Fibroblast of villous mesenchyme (primary cell): ENCODE measurements around the gene ARHGAP12. TPM values are rescaled to one million over a fixed set of nuclear protein-coding genes. Genes with fewer than 3 reads are reported as not detected.

Experiments
- DNase-seq: peaks from one replicate; pipeline ENCODE4 v3.0.0-alpha.2; 2010; ENCODE audit warnings: low read depth
- H3K4me3 ChIP-seq: 2 replicates; pipeline ENCODE4 v1.5.1; 2011; ENCODE audit warnings: low read depth, mild to moderate bottlenecking, low read length
- CTCF ChIP-seq: IDR thresholded peaks from 2 replicates; pipeline ENCODE4 v1.5.1; 2012; ENCODE audit warnings: low read depth, mild to moderate bottlenecking, low read length; ENCODE audit not compliant: insufficient read depth
- total RNA-seq: library from RNA; depleted of rRNA; stranded (reverse); fragments of >200 nt; gene quantifications from 2 replicates; pipeline ENCODE4 v1.2.3, GENCODE V29; 2012

ARHGAP12 gene
- total RNA-seq, 1 donor, result 57.0 TPM

DNA sequence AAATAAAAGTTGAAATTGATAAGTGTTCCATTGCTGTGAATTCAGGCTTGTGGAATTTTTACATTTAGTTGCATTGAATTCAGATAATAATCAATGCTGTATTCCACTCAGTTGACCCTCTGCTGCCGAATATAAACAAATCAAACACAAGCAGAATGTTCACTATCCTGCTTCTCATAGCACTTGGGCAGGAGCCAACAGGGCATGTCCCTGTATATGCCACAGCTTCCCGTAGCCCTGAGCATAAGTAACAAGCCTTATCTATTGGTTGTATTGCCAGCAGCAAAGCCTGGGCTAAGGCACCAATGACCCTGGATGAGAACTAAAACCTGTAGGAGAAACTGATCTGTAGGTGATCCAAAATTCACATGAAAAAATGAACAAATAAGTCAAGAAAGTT is 145.9 kb downstream of the ARHGAP12 start:
- no peak for TF ChIP-seq CTCF
- no peak for DNase-seq
- no peak overlapping the region for H3K4me3 ChIP-seq

DNA sequence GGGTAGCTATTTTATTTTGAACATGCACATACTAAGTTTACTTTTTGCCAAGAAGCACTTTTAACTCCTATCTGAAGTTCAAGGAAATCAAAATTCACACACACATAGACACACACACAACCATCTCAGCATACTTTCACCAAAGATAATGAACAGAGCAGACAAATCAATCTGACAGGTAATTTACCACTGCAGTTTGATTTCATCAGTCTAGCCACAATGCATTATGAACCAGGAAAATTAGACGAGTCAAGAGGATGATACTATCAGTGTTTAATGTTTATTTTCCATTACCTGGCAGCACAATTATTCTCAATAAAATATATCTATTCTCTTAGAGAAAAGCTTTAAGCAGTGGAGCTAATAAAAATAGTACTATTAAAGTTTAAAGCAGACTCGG is 147.9 kb downstream of the ARHGAP12 start:
- no peak for DNase-seq
- no peak overlapping the region for H3K4me3 ChIP-seq
- TF ChIP-seq CTCF, result no peak

DNA sequence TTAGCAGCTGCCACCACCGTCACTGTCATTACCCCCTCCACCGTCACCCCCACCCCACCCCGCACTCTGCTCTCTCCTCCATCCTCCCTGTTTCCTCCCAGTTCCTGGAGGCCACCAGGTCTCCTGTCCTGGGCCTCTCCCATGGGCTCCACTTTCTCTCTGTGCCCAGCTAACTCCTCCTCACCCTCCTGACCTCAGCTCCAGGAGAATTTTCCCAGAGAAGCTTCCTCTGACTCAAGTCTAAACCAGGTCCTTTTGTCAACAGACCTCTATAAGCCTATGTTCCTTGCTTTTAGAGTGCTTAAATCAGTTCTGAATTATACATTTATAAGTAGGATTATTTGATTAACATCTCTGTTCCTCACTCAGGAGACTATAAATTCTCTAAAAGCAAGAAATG is 150.0 kb downstream of the ARHGAP12 start:
- TF ChIP-seq CTCF, result no peak
- H3K4me3 ChIP-seq, result no peak overlapping the region
- no peak for DNase-seq

DNA sequence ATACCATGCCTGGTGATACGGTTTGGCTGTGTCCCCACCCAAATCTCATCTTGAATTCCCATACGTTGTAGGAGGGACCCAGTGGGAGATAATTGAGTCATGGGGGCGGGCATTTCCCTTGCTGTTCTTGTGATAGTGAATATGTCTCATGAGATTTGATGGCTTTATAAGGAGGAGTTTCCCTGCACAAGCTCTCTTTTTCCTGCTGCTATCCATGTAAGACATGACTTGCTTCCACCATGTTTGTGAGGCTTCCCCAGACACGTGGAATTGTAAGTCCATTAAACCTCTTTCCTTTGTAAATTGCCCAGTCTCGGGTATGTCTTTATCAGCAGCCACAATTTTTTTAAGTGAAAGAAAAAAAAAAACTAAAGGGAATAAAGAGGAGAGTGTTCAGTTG is 152.5 kb downstream of the ARHGAP12 start:
- no peak overlapping the region for H3K4me3 ChIP-seq
- DNase-seq, result no peak
- TF ChIP-seq CTCF, result no peak

DNA sequence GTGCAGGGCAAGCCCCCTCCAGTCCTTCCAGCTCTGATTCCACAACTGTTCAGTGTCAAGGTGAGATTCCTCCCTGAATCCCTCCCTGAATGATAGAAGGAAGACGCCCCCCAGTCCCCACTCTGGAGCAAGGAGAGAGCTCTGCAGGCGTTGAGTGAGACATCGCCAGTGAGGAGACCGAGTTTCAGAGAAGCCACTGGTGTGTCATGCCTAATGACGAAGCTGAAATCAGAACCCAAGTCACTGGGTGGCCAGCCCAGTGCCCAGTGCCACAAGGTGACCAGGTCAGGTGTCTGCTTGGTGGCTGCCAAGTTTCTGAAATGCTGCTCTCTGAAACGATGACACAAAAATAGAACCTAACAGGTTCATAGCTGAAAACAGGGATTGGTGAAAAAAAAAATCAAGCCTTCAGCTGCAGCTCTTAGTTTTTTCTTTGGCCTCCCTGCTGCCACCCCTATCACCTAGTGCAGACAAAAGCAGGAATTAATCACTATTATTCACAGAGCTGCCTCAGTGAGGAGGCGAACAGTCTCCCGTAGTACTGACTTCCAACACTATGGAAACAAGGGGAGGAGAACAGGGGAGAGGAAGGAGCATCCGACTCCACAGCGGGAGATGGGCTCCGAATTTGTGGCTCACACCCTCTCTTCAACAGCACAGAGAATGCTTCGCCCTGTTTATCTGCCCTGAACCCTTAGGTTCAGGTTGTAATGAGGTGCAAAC is 153.5 kb downstream of the ARHGAP12 start:
- no peak for TF ChIP-seq CTCF
- no peak for DNase-seq

DNA sequence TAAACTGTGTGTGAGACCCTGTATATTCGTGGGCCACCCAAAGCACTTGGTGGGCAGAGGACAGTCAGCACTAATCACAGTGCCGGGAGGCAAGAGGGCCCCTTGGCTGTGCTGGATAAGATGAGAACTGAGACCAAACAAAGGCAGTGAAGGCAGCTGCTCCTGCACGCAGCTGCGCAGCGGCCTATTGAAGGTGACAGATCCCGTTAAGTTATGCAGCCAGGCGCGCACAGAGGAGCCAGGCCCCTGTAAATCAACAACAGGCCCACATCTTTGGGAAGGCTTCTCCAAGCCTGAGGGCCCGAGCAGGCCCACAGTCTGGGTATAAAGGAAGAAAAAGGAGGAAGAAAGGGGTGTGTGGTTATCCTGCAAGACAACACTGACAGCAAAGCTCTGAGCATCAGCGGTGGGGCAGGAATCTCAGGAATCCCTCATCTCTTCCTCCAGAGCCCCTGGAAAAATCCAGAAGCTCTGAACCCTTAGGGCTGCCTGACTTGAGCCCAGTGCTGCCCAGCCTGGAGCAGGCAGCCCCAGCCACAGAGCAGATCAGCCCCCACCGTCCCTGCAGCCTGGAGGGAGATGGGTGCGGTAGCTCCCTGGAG is 154.2 kb downstream of the ARHGAP12 start:
- TF ChIP-seq CTCF, result no peak
- no peak overlapping the region for H3K4me3 ChIP-seq
- DNase-seq, result no peak

More for the DNA sequence above, 153.5 kb downstream of the ARHGAP12 start:
- no peak overlapping the region for H3K4me3 ChIP-seq
